Ecto neural progenitor cell (in vitro differentiated cells): Measurements from ENCODE around the gene MAN1A1.

Source experiments
- DNase-seq: peaks from one replicate; pipeline ENCODE4 v3.0.0-alpha.2; 2018; ENCODE audit warnings: low spot score

MAN1A1 gene

DNA sequence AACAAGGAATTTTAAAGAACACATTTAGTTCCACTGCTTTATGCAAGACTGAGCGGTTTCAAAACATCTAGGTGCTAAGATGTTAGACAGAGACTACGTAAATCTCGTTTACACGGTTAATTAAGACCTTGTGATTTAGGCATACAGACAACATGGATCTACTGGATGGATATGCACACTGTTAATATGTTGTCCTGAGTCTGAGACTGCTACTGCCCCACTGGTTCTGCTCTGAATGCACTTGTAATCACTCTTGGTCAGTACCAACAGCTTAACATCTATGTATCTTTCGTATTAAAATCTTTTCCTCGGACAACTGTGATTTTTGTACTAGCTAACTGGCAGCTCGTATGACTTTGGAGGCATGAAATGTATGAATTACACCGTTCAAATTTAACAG is 3.1 kb downstream of the MAN1A1 start:
- no peak for DNase-seq

DNA sequence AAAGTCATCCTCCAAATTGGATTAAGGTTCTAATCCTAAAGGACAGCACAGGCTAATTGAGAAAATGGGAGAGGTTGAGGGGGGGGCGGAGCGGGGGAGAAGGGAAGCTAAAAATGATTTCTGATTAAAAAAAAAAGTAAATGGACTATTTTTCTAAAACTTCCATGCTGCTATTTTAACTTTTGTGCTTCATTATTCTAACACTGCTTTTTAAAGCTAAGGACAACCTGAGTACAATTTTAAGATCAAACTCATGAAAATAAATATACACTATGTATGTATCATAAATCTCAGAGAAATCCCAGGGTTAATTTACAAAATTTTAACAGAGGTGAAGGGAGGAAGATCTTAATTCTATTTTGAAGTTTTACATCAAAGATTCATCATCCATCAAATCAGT is 4.4 kb downstream of the MAN1A1 start:
- no peak for DNase-seq

GRCh38 chr6:119344306-119344705 is 5.3 kb downstream of the MAN1A1 start:
- no peak for DNase-seq

DNA sequence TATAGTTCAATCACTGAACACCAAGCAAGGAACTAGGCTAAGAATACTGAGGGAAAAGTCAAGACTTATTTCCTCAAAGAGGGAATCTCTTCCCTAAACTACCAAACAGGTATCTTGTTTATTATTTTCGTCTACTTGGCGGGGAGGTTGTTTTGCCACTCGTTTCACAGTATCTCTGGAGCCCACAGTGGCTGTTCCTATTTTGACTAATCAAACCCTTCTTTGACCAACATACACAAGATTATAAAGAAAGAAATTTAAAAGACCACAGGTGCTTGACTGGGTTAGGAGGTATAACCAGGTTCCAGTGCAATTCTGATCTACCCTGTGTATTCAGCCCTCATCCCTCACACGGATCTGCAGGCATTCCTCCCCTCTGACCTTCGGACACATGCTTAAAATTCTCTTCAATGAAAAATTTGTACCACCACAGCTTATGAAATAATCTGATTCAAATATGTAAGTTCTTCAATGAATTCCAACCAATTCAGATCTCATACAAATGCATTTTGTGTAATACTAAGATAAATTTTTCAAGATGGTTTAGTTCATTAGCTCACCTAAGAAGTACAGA is 5.9 kb downstream of the MAN1A1 start:
- no peak for DNase-seq

DNA sequence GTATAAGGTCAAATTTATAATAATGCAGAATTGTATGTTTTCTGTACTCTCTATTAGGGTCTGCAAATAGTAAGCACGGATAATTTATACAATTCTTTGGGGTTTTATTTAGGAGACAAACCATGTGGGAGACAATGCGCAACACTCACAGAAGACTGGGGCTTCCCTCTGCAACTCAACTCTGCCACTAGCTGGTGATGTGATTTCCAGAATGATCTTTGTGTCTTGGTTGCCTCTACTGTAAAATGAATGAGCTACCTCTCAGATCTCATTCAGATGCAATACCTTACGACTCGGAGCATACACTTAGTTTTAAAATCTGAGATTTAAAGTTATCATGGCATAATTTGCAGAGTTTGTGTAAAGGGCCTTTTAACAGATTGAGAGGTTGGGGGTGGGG is 6.4 kb downstream of the MAN1A1 start:
- no peak for DNase-seq

GRCh38 chr6:119342430-119342829 is 7.1 kb downstream of the MAN1A1 start:
- DNase-seq, result no peak

DNA sequence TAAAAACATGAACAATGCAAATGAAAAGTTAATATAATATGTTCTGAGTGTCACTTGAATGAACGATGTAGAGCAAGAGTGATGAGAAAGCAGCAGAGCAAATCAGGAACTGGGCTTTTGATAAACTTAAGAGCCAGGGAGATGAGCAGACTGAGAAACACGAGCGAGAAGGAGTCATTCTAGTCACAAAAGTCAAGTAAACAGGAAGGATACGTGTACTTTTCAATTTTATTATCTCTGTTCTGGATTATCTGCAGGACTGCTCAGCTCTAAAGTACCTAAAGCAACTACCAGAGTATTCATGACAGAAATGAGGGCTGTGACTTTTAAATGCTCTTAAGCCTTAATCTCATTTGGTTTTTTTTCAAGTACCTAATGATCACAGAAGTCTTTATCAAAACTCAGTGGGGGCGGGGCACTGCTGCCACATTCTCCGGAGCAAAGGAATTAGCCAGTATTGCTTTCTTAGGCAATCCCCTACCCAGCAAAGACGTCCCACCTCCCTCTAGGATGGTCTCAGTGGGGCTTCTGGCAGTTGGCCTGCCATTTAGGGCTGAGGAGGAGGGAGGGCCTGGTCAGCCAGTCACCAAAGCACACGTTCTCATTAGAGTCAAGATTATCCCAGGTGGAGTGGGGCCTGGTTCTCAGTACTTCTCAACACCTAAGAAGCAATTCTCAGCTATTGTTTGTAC is 8.6 kb downstream of the MAN1A1 start:
- peak; percentile 72 for DNase-seq

- no peak for DNase-seq
These were observed 9.6 kb downstream of the MAN1A1 start for GRCh38 chr6:119339941-119340456.

GRCh38 chr6:119337762-119338161 is 11.8 kb downstream of the MAN1A1 start:
- DNase-seq, result no peak

GRCh38 chr6:119337252-119337651 is 12.3 kb downstream of the MAN1A1 start:
- no peak for DNase-seq

DNA sequence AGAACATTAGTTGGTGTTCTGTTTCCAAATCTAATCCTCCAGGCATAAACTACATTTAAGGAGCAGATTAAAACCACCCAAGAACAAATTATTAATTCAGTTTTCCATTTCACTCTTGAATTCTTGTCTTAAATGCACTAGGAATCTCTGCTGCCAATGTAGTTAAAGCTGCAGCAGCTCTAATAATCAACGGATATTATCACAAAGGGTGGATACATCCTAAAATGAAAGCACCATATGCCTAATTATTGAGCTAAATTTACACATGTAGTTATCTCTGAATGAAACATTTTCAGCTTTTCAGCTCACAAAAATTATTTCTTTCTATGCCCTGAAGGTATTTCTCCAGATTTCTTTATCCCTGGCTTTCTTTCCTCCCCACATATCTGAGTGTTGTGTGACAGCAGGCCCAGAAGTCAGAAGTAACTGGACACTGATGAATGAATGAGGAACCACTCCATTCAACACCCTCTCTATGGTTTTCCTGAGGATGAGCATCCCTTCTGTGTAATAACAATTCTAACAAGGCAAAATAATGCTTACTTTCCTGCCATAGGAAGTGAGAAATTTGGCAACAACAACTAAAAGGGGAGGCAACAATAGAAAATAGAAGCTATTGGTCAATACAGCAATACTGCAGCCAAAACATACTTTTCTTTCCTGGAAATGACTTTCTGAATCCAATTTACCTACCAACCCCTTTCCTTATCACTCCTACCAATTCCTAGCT is 14.9 kb downstream of the MAN1A1 start:
- DNase-seq, result no peak

DNA sequence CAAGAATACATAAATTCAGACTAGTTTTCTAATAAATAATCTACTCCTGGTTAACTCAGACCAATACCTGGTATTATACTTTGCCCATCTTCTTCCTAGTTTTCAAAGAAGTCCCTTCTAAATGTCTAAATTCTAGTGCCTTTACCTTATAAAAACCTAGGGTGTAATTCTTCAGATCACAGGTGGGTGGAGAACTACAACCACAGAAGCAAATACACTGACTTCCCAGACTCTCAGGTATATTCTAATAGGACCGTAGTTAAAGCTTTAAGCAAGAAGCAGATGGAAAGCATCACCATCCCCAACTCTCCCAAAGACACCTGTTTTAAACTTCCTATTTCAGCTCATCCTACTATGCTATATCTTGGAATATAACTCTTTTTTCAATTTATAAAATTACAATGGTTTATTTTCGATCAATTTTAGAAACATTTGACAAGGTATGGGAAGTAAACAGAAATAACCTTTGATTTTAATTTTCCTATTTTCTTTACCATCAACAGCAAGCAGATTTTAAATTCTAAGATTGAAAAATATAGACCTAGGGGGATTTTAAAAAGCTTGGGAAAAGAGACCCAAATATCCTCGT is 15.8 kb downstream of the MAN1A1 start:
- DNase-seq, result no peak

GRCh38 chr6:119333063-119333609 is 16.4 kb downstream of the MAN1A1 start:
- DNase-seq, result no peak

GRCh38 chr6:119331663-119332286 is 17.8 kb downstream of the MAN1A1 start:
- DNase-seq, result no peak

DNA sequence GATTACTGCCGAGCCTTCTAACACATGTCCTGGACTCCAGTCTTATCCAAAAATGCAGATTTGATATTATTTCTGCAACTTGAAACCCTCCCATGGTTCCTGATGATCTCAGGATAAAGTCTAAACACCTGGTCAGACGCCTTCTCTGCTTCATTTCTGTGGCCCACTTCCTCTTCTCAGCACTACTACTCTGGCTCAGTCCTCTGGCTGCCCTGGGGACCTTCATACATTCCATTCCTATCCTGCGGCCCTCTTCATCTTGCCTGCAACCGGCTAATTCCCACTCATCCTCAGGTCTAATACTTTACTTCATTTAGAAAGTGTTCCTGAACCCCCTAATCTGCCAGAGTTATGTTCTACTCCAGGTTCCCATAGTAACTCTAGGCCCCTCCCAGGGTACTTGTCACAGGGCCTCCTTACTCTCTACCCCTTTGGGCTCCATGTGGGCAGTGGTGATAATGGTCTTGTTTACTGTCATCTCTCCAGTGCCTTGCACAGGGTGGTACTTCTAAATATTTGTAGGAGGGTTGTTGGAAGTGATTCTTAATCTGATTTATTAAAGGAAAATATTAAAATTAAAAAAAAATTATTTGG is 18.9 kb downstream of the MAN1A1 start:
- no peak for DNase-seq

- DNase-seq, result no peak
These were observed 19.8 kb downstream of the MAN1A1 start for GRCh38 chr6:119329794-119330180.

DNA sequence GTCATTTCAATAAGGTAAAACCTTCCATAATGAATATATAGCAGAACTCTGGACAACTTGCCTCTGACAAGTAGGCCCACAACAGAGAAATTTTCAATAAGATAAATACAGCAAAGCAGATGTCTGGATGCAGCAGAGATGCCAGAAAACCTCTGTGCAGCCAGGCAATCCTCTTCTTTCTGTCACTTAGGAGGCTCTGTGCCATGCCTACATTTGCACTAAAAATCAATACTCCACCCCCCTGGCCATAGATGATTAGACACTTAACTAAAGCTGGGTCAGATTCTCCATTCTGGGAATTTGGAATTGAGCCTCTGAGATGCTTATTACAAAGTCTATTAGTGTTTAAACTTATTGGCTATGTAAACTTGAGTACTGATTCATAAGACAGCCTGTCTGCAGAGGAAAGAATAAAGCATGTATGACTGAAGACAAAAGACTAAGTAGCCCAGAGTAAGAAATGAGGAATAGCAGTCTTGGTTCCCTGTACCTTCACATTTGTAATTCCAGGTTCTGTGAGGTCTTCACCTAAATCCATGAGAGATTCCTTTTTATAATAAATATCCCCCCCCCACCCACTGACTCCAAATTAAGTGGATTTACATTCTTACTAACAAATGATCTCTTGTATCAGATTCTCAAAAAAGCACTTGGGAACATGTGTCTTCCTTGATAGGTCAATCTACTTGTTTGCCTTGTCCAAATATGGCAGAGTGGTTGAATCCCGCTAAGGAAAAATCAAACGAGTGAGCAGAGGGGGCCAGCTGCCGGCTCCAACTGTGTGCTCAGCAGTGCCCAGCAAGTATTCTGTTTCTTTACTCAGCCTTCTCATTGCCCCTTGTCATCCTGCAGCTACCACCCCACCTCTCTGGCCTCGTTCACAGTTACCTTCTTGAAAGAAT is 20.4 kb downstream of the MAN1A1 start:
- DNase-seq, result no peak

- DNase-seq, result no peak
These were observed 21.3 kb downstream of the MAN1A1 start for GRCh38 chr6:119328254-119328653.

DNA sequence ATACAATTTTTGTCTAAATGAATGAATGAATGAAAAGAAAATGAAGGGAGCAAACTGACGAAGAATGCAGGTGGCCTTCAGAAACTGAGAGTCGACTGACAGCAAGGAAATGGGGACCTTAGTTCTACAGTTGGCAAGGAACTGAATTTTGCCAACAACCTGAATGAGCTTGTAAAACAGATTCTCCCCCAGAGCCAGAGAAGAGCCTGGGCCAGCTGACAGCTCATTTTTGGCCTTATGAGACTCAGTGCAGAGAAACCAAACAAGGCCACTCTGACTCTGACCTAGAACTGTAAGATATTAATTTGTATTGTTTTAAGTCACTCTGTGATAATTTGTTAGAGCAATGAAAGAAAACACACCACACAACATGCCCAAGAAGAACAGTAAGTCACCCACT is 21.8 kb downstream of the MAN1A1 start:
- no peak for DNase-seq

GRCh38 chr6:119326291-119327005 is 23.1 kb downstream of the MAN1A1 start:
- DNase-seq, result no peak
